Measurements from ENCODE around the gene OR6N2. TPM values are rescaled to one million over a fixed set of nuclear protein-coding genes. Genes with fewer than 3 reads are reported as not detected.
A peak's percentile ranks its signal among the peaks of the same experiment; 100 is the strongest.

OR6N2 gene
- total RNA-seq, 2 experiments from 2014 or later: not detected

DNA sequence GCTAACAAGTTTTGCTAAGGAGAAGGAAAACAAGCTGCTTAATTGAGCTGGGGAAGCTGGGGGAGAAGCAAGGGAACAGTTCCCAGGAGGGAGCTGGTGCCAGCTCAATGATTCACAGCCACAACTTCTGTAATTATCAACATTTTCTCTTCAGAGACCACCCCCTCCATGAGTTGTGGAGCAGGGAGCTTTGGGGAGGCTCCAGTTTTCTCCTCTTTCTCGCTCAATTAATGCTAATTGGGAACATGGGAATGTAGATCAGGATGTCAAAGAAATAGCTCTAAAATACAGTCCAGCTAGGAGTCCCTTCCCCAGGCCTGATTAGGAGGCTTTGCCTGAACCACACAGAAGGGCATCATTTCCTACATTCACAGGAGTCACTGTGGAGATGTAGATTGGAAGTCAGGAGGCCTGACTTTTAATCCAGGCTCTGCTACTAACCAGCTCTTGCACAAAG lies 38.0 kb upstream of the OR6N2 start:
- POLR2A ChIA-PET: interaction anchor here (1.4 kb wide), 1 partner anchor 191 kb away, joined by 5 read pairs; the partner anchor contains the start of gene IFI16
- Mint-ChIP-seq H3K27ac (peak overlapping the region; percentile 50), H3K4me3 (no peak overlapping the region)

DNA sequence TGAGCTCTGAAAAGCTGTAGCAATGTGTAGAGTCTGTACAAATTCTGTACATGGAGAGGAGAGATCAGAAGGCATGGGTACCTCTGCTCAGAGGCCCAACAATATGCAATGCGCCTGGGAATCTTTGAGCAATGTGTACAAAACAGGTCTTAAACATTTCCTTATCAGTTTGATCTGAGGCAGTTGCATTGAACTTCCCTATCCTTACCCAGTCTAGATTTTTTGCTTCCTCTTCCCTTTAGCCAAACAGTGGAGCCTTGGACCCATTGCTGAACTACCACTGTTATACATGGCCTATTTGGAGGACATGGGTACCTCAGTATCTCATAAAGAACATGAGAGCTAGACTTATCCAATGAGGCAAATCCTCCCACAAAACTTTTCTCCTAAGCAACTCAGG lies 37.6 kb upstream of the OR6N2 start:
- no peak overlapping the region for H3K27ac Mint-ChIP-seq
- CTCF ChIA-PET: interaction anchor here (1.1 kb wide), 1 partner anchor 25 kb away, joined by 3 read pairs; no protein-coding TSS in a partner anchor
- TF ChIP-seq, protein P1, sequence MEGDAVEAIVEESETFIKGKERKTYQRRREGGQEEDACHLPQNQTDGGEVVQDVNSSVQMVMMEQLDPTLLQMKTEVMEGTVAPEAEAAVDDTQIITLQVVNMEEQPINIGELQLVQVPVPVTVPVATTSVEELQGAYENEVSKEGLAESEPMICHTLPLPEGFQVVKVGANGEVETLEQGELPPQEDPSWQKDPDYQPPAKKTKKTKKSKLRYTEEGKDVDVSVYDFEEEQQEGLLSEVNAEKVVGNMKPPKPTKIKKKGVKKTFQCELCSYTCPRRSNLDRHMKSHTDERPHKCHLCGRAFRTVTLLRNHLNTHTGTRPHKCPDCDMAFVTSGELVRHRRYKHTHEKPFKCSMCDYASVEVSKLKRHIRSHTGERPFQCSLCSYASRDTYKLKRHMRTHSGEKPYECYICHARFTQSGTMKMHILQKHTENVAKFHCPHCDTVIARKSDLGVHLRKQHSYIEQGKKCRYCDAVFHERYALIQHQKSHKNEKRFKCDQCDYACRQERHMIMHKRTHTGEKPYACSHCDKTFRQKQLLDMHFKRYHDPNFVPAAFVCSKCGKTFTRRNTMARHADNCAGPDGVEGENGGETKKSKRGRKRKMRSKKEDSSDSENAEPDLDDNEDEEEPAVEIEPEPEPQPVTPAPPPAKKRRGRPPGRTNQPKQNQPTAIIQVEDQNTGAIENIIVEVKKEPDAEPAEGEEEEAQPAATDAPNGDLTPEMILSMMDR (IDR thresholded peaks at IDR 0.05): no peak
- POLR2A ChIA-PET: interaction anchor here (1.4 kb wide), 1 partner anchor 191 kb away, joined by 5 read pairs; the partner anchor contains the start of gene IFI16
- H3K27me3 Mint-ChIP-seq: peaks cover 4% of the 10 kb centered on the region
- H3K4me3 Mint-ChIP-seq: no peak overlapping the region
- H3K9me3 Mint-ChIP-seq: no peaks in the 10 kb centered on the region
- DNase-seq: no peak
- peaks cover 18% of the 10 kb centered on the region for H3K4me1 Mint-ChIP-seq (ENCODE audit: low read depth)
- no peaks in the 10 kb centered on the region for H3K36me3 Mint-ChIP-seq (ENCODE audit: low read depth)
- ATAC-seq: no peak
- intact Hi-C loops (cut with micrococcal nuclease): no loop called here

More for the DNA sequence above, 38.0 kb upstream of the OR6N2 start:
- TF ChIP-seq, protein P1 (IDR thresholded peaks at IDR 0.05): no peak
- H3K27me3 Mint-ChIP-seq: peaks cover 5% of the 10 kb centered on the region
- intact Hi-C loops (cut with micrococcal nuclease): no loop called here
- H3K4me1 Mint-ChIP-seq (ENCODE audit: low read depth): peaks cover 18% of the 10 kb centered on the region
- ATAC-seq: peak; percentile 20
- H3K9me3 Mint-ChIP-seq: no peaks in the 10 kb centered on the region
- no peak for DNase-seq
- CTCF ChIA-PET: interaction anchor here (1.1 kb wide), 1 partner anchor 25 kb away, joined by 3 read pairs; no protein-coding TSS in a partner anchor
- no peaks in the 10 kb centered on the region for H3K36me3 Mint-ChIP-seq (ENCODE audit: low read depth)

DNA sequence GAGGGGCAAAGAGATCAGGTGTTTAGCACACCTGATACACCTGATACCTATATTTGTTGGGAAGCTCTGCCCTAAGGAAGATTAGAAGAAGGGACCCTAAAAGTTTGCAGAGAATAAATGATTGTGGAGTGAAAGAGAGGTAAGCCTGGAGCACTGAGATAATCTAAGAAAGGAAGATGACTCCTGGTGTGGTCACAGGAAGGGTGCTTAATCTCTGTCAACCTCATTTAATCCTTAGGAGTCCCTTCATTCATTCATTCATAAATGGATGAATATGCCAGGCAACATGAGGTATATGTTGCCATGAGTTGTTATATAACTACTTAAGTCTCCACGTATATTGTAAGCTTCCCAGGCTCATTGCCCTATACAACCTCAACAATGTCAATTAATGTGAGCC lies 34.0 kb upstream of the OR6N2 start:
- intact Hi-C loops (cut with micrococcal nuclease): no loop called here
- no peaks in the 10 kb centered on the region for H3K36me3 Mint-ChIP-seq (ENCODE audit: low read depth)
- H3K27ac Mint-ChIP-seq: no peak overlapping the region
- H3K4me1 Mint-ChIP-seq (ENCODE audit: low read depth): peaks cover 17% of the 10 kb centered on the region
- no peak for DNase-seq
- no peaks in the 10 kb centered on the region for H3K9me3 Mint-ChIP-seq
- no peak for ATAC-seq
- ChIA-PET CTCF (no interaction called here), POLR2A (interaction anchor here (0.6 kb wide), 1 partner anchor 100 kb away, joined by 3 read pairs; no protein-coding TSS in a partner anchor)
- peaks cover 1% of the 10 kb centered on the region for H3K27me3 Mint-ChIP-seq
- TF ChIP-seq, protein P1 (IDR thresholded peaks at IDR 0.05): no peak
- H3K4me3 Mint-ChIP-seq: no peak overlapping the region

DNA sequence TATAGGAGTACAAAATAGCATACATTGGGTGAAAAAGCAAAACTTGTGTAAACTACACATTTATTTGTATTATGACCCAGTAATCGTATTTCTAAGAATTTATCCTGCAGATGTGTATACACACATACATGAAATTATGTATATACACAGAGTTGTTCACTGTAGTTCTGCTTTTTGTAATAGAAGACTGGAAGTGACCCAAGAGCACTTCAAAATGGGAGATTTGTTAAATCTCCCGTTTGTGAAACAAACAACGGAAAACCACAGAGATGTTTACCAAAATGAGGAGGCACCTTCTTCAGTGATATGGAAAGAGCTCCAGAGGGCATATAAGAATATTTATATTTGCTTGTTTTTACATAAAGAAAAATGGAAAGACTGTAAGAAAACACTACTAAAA lies 32.2 kb upstream of the OR6N2 start:
- TF ChIP-seq, protein P1 (IDR thresholded peaks at IDR 0.05): no peak
- ATAC-seq (no peak), DNase-seq (no peak)
- Mint-ChIP-seq H3K27me3 (no peaks in the 10 kb centered on the region), H3K27ac (no peak overlapping the region), H3K4me1 (ENCODE audit: low read depth) (no peaks in the 10 kb centered on the region), H3K4me3 (no peak overlapping the region), H3K9me3 (no peaks in the 10 kb centered on the region), H3K36me3 (ENCODE audit: low read depth) (no peaks in the 10 kb centered on the region)
- intact Hi-C loops (cut with micrococcal nuclease): no loop called here
- CTCF ChIA-PET: no interaction called here
- POLR2A ChIA-PET: no interaction called here

DNA sequence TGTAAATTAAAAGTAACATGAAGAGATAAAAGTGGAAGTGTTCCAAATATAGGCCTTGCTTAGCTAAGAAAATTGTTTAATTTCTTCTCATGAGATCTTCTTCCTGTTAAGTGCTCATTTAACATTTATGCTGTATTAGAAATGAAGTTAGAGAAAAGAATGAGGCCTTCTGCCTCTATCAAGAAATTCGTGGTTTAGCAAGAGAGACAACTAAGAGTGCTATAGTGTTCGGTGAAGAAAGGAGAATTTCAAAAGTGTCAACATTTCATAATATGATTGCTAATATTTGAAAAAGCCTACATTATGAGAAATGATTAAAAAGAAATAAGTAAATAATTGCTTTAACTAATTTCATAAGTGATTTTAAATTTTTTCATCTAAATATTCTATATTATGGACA lies 31.3 kb upstream of the OR6N2 start:
- ChIA-PET CTCF (no interaction called here), POLR2A (no interaction called here)
- no peaks in the 10 kb centered on the region for H3K4me1 Mint-ChIP-seq (ENCODE audit: low read depth)
- H3K9me3 Mint-ChIP-seq: no peaks in the 10 kb centered on the region
- ATAC-seq (no peak), DNase-seq (no peak)
- H3K27me3 Mint-ChIP-seq: peaks cover 4% of the 10 kb centered on the region
- no peak overlapping the region for H3K27ac Mint-ChIP-seq
- intact Hi-C loops (cut with micrococcal nuclease): no loop called here
- TF ChIP-seq, protein P1 (IDR thresholded peaks at IDR 0.05): no peak
- no peak overlapping the region for H3K4me3 Mint-ChIP-seq
- no peaks in the 10 kb centered on the region for H3K36me3 Mint-ChIP-seq (ENCODE audit: low read depth)

Measured in activated CD8-positive, alpha-beta T cell treated with anti-CD3 and anti-CD28 coated beads for 36 hours (primary cell).